H1 (cell line): ENCODE measurements around the gene NR2F1-AS1. TPM values are rescaled to one million over a fixed set of nuclear protein-coding genes. Genes with fewer than 3 reads are reported as not detected.

ENCODE experiments used
- CTCF ChIA-PET: fragments of 300-600 bp; sonication (Branson Sonifier 250); formaldehyde crosslinking; loops from one replicate; lab custom pipeline; 2021; ENCODE audit not compliant: partially characterized antibody; lab: Charles Lee
- POLR2A ChIA-PET: fragments of 300-600 bp; sonication (Branson Sonifier 250); formaldehyde crosslinking; loops from one replicate; lab custom pipeline; 2021; ENCODE audit warnings: inconsistent platforms; ENCODE audit not compliant: partially characterized antibody; lab: Charles Lee
- DNase-seq, 2 experiments: peaks; one replicate each; pipeline versions ENCODE4 v3.0.0 to v3.0.0-alpha.2; 2010 to 2022; ENCODE audit warnings: low spot score in 2 of 2, low read depth in 1 of 2, mixed read lengths in 1 of 2
- FAIRE-seq: peaks from 2 replicates; lab custom pipeline; 2011; peaks lifted over from hg19 to GRCh38; lab: Jason Lieb, UNC
- H2AFZ ChIP-seq: 2 replicates; pipeline ENCODE4 v1.8.1; 2012; ENCODE audit warnings: low read length, inconsistent platforms
- H2AK5ac ChIP-seq: 2 replicates; pipeline ENCODE4 v1.6.1; 2013; ENCODE audit warnings: low read depth, low read length
- H2BK120ac ChIP-seq: replicated peaks from 2 replicates; pipeline ENCODE3; 2013; ENCODE audit warnings: low read depth, low read length, inconsistent platforms
- H2BK12ac ChIP-seq: 2 replicates; pipeline ENCODE4 v1.6.1; 2013; ENCODE audit warnings: low read depth, low read length
- H2BK15ac ChIP-seq: 2 replicates; pipeline ENCODE4 v1.6.1; 2013; ENCODE audit warnings: low read length
- H2BK20ac ChIP-seq: 2 replicates; pipeline ENCODE4 v1.6.1; 2013; ENCODE audit warnings: low read length
- H2BK5ac ChIP-seq: 2 replicates; pipeline ENCODE4 v1.6.1; 2013; ENCODE audit warnings: low read depth, low read length
- H3K14ac ChIP-seq: 2 replicates; pipeline ENCODE4 v1.6.1; 2013; ENCODE audit warnings: inconsistent platforms; ENCODE audit not compliant: insufficient read length
- H3K18ac ChIP-seq: 2 replicates; pipeline ENCODE4 v1.6.1; 2013; ENCODE audit warnings: low read length; ENCODE audit errors: extremely low read depth
- H3K23ac ChIP-seq: 2 replicates; pipeline ENCODE4 v1.6.1; 2013; ENCODE audit warnings: inconsistent platforms; ENCODE audit not compliant: insufficient read length
- H3K23me2 ChIP-seq: 2 replicates; pipeline ENCODE4 v1.6.1; 2013; ENCODE audit warnings: low read depth, low read length
- H3K27ac ChIP-seq: 2 replicates; pipeline ENCODE4 v1.6.1; 2011; ENCODE audit warnings: low read depth, low read length, inconsistent platforms
- H3K27me3 ChIP-seq, 4 experiments: replicated peaks in 1 of 4; 1 replicate in 1 of 4; 2 replicates in 3 of 4; pipeline versions ENCODE4 v1.6.1 to v1.8.1; 2011 to 2013; ENCODE audit warnings: low read length in 3 of 4, mild to moderate bottlenecking in 3 of 4, inconsistent platforms in 2 of 4, mixed read lengths in 2 of 4, moderate library complexity in 1 of 4; ENCODE audit not compliant: control insufficient read depth in 3 of 4, insufficient read depth in 3 of 4; ENCODE audit errors: extremely low read depth in 1 of 4
- H3K36me3 ChIP-seq, 4 experiments: 2 replicates each; pipeline versions ENCODE4 v1.6.1 to v1.8.1; 2011 to 2013; ENCODE audit warnings: mild to moderate bottlenecking in 4 of 4, low read length in 3 of 4, moderate library complexity in 2 of 4, control low read depth in 1 of 4, inconsistent platforms in 1 of 4; ENCODE audit not compliant: insufficient read depth in 4 of 4, control insufficient read depth in 2 of 4
- H3K4ac ChIP-seq: replicated peaks from 2 replicates; pipeline ENCODE3; 2013; ENCODE audit warnings: low read length, low read depth, mixed read lengths, inconsistent platforms; ENCODE audit not compliant: insufficient read length
- H3K4me1 ChIP-seq, 4 experiments: replicated peaks in 1 of 4; 1 replicate in 1 of 4; 2 replicates in 3 of 4; pipeline versions ENCODE4 v1.6.1 to v1.8.1; 2011 to 2013; ENCODE audit warnings: low read length in 3 of 4, inconsistent platforms in 2 of 4, mixed read lengths in 1 of 4; ENCODE audit not compliant: insufficient read depth in 4 of 4, control insufficient read depth in 3 of 4
- H3K4me2 ChIP-seq, 2 experiments: 2 replicates each; pipeline versions ENCODE4 v1.6.1 to v1.8.1; 2011 to 2013; ENCODE audit warnings: low read depth in 2 of 2, low read length in 2 of 2, control low read depth in 1 of 2, inconsistent platforms in 1 of 2, mild to moderate bottlenecking in 1 of 2; ENCODE audit not compliant: insufficient read depth in 1 of 2
- H3K4me3 ChIP-seq, 4 experiments: fragments of 200-600, 300-600 bp in 1 of 4; sonication (generic), shearing (Covaris generic), sonication (Bioruptor Twin) in 1 of 4; 2 replicates each; pipeline versions ENCODE4 v1.5.1 to v1.8.1; 2011 to 2016; ENCODE audit warnings: low read length in 4 of 4, low read depth in 3 of 4, control low read depth in 2 of 4, inconsistent platforms in 2 of 4, mild to moderate bottlenecking in 2 of 4, mixed read lengths in 1 of 4, moderate library complexity in 1 of 4; ENCODE audit not compliant: insufficient read depth in 2 of 4; ENCODE audit errors: extremely low read depth in 1 of 4
- H3K56ac ChIP-seq: replicated peaks from 2 replicates; pipeline ENCODE3; 2013; ENCODE audit warnings: low read depth, mild to moderate bottlenecking, mixed read lengths, low read length, inconsistent platforms; ENCODE audit not compliant: insufficient read length
- H3K79me1 ChIP-seq: 2 replicates; pipeline ENCODE4 v1.6.1; 2013; ENCODE audit warnings: low read depth, low read length, control low read depth
- H3K79me2 ChIP-seq, 2 experiments: 2 replicates each; pipeline versions ENCODE4 v1.6.1 to v1.8.1; 2012 to 2013; ENCODE audit warnings: low read length in 2 of 2, mild to moderate bottlenecking in 2 of 2, inconsistent platforms in 1 of 2; ENCODE audit not compliant: insufficient read depth in 2 of 2, control insufficient read depth in 1 of 2
- H3K9ac ChIP-seq, 4 experiments: replicated peaks in 1 of 4; 1 replicate in 1 of 4; 2 replicates in 3 of 4; pipeline versions ENCODE4 v1.6.1 to v1.8.1; 2011 to 2013; ENCODE audit warnings: low read depth in 3 of 4, low read length in 3 of 4, control low read depth in 2 of 4, mild to moderate bottlenecking in 2 of 4, moderate library complexity in 2 of 4, inconsistent platforms in 1 of 4; ENCODE audit errors: extremely low read depth in 1 of 4
- H3K9me3 ChIP-seq, 2 experiments: 2 replicates each; pipeline versions ENCODE4 v1.6.1 to v1.8.1; 2012 to 2013; ENCODE audit warnings: mild to moderate bottlenecking in 2 of 2, moderate library complexity in 2 of 2, control low read depth in 1 of 2, inconsistent platforms in 1 of 2, low read depth in 1 of 2, low read length in 1 of 2, mixed read lengths in 1 of 2; ENCODE audit not compliant: insufficient read depth in 2 of 2
- H4K20me1 ChIP-seq, 2 experiments: replicated peaks in 1 of 2; 2 replicates each; pipeline versions ENCODE3 to v1.8.1; 2011 to 2013; ENCODE audit warnings: inconsistent platforms in 2 of 2, low read length in 2 of 2, mild to moderate bottlenecking in 1 of 2; ENCODE audit not compliant: insufficient read depth in 2 of 2, control insufficient read depth in 1 of 2
- H4K5ac ChIP-seq: 2 replicates; pipeline ENCODE4 v1.6.1; 2013; ENCODE audit warnings: low read length, low read depth, mixed read lengths, inconsistent platforms; ENCODE audit not compliant: insufficient read length
- H4K8ac ChIP-seq: 2 replicates; pipeline ENCODE4 v1.8.0; 2013; ENCODE audit warnings: mild to moderate bottlenecking, moderate library complexity, low read length, inconsistent platforms; ENCODE audit not compliant: insufficient read depth; ENCODE audit errors: extremely low read depth
- H4K91ac ChIP-seq: replicated peaks from 2 replicates; pipeline ENCODE3; 2013; ENCODE audit warnings: low read length, mixed read lengths, inconsistent platforms; ENCODE audit not compliant: insufficient read length
- CHD1 ChIP-seq: IDR thresholded peaks from 2 replicates; pipeline ENCODE4 v1.6.1; 2012; ENCODE audit warnings: low read depth, low read length, improper control_type of control experiment
- HDAC2 ChIP-seq, 2 experiments: fragments of 300-600 bp in 1 of 2; sonication (generic) in 1 of 2; IDR thresholded peaks; 2 replicates each; pipeline ENCODE4 v1.6.1; 2011 to 2012; ENCODE audit warnings: low read depth in 2 of 2, low read length in 2 of 2, mild to moderate bottlenecking in 2 of 2, moderate library complexity in 2 of 2, borderline replicate concordance in 1 of 2, inconsistent platforms in 1 of 2
- RAD21 ChIP-seq, 2 experiments: IDR thresholded peaks in 1 of 2; conservative IDR thresholded peaks in 1 of 2; 2 replicates each; pipeline ENCODE4 v1.6.1; 2011; ENCODE audit warnings: low read depth in 2 of 2, low read length in 2 of 2, improper control_type of control experiment in 1 of 2, inconsistent platforms in 1 of 2, mild to moderate bottlenecking in 1 of 2, moderate library complexity in 1 of 2
- WGBS, 2 experiments: shearing (Covaris generic) in 1 of 2; methylation state at CpG; one replicate each; pipeline versions ENCODE4 v1.1.6 to v1.1.7; 2013 to 2015; ENCODE audit warnings: low lambda C conversion rate in 2 of 2, mixed read lengths in 2 of 2, inconsistent platforms in 1 of 2, low coverage in 1 of 2, missing lambda C conversion rate in 1 of 2; ENCODE audit not compliant: insufficient replicate concordance in 2 of 2, insufficient coverage in 1 of 2, insufficient read length in 1 of 2; ENCODE audit errors: extremely low coverage in 1 of 2, missing lambda C conversion rate in 1 of 2; 5-methylcytosine and 5-hydroxymethylcytosine counted together
- polyA plus RNA-seq, 7 experiments: library from polyadenylated mRNA; depleted of rRNA in 3 of 7; stranded (reverse) in 5 of 7; unstranded in 2 of 7; fragments of >200 nt in 5 of 7; fragments of 200-250 nt in 2 of 7; gene quantifications; 1 replicate in 5 of 7; 2 replicates in 1 of 7; 4 replicates in 1 of 7; pipeline versions ENCODE4 v1.2.1 to v1.2.3, GENCODE V29; 2011 to 2013; ENCODE audit warnings: missing spikeins in 2 of 7, mixed read lengths in 2 of 7
- total RNA-seq: library from RNA; stranded (reverse); fragmentation: NEBNext Ultra II Directional; extraction: Animal tissue kit (Norgen Biotek cat#: 25700); gene quantifications from 2 replicates; pipeline ENCODE4 v1.2.1, GENCODE V29; 2021

Gene NR2F1-AS1
- total and polyA plus RNA-seq, 2 of the 8 experiments (the other 6 are each of a cell fraction or from before 2014, with no cell fraction given) = 1.6 to 5.6 TPM

- no peaks in the 10 kb centered on the region for H3K27me3 ChIP-seq
- H3K14ac ChIP-seq = no peak overlapping the region
- no peak overlapping the region for H2AFZ ChIP-seq
- H3K23me2 ChIP-seq = no peaks in the 10 kb centered on the region
- H3K4me1 ChIP-seq = no peaks in the 10 kb centered on the region
- no peak for DNase-seq
- no peak overlapping the region for H4K5ac ChIP-seq
- POLR2A ChIA-PET = no interaction called here
- CTCF ChIA-PET = interaction anchor here (1.3 kb wide), 1 partner anchor 11 kb away, joined by 5 read pairs; no protein-coding TSS in a partner anchor
- H3K4me2 ChIP-seq = no peak overlapping the region
- no peak overlapping the region for H3K9ac ChIP-seq
- no peak overlapping the region for H2BK15ac ChIP-seq
- TF ChIP-seq HDAC2 (IDR thresholded peaks at IDR 0.05; ENCODE audit: borderline replicate concordance in 1 of 2, low read depth in 2 of 2, low read length in 2 of 2) (no peak), RAD21 (IDR thresholded peaks at IDR 0.05 in 1 of 2, conservative IDR thresholded peaks at IDR 0.05 in 1 of 2; ENCODE audit: low read depth in 2 of 2, low read length in 2 of 2) (peak in 1 of 2 experiments; percentile 27; a peak in 2 of 4 replicates), CHD1 (no peak)
- no peaks in the 10 kb centered on the region for H4K20me1 ChIP-seq
- no peaks in the 10 kb centered on the region for H3K79me2 ChIP-seq
- no peaks in the 10 kb centered on the region for H3K9me3 ChIP-seq
- H4K8ac ChIP-seq = no peak overlapping the region
- H4K91ac ChIP-seq = no peak overlapping the region
- WGBS, 2 experiments = 90% methylated on average over 2 of the region's 2 CpGs; no CpG with 5 or more reads in 1 of the 2 experiments
- H3K36me3 ChIP-seq = no peaks in the 10 kb centered on the region
- no peak overlapping the region for H2AK5ac ChIP-seq
- H2BK120ac ChIP-seq = no peak overlapping the region
- no peak overlapping the region for H3K18ac ChIP-seq
- H3K23ac ChIP-seq = no peak overlapping the region
- no peak overlapping the region for H2BK5ac ChIP-seq
- no peaks in the 10 kb centered on the region for H3K79me1 ChIP-seq
- H3K4me3 ChIP-seq = no peak overlapping the region
- H2BK20ac ChIP-seq = no peak overlapping the region
- no peak overlapping the region for H3K27ac ChIP-seq
- no peak overlapping the region for H2BK12ac ChIP-seq
- no peak overlapping the region for H3K4ac ChIP-seq
- H3K56ac ChIP-seq = no peak overlapping the region
- no peak for FAIRE-seq
These were observed 69.6 kb downstream of the NR2F1-AS1 start for GRCh38 chr5:93511445-93511844.
